AG04450 (cell line): Measurements from ENCODE around the gene MACROD2. TPM values are rescaled to one million over a fixed set of nuclear protein-coding genes. Genes with fewer than 3 reads are reported as not detected.
A peak's percentile ranks its signal among the peaks of the same experiment; 100 is the strongest.

Experiments used
- CTCF ChIA-PET: fragments of 300-600, 350-600 bp; formaldehyde crosslinking; extraction: SDS; loops from one replicate; lab custom pipeline; 2022; ENCODE audit warnings: antibody characterized with exemption, inconsistent platforms; lab: Charles Lee
- POLR2A ChIA-PET: fragments of 350-600 bp; formaldehyde crosslinking; extraction: SDS; loops from one replicate; lab custom pipeline; 2021; ENCODE audit warnings: antibody characterized with exemption, inconsistent platforms; lab: Yijun Ruan, JAX
- DNase-seq: peaks from one replicate; pipeline ENCODE4 v3.0.0-alpha.2; 2011; ENCODE audit warnings: low read depth, low spot score
- H3K27ac ChIP-seq: one replicate; pipeline ENCODE4 v1.5.1; 2012; ENCODE audit warnings: low read depth, low read length, control low read depth
- H3K27me3 ChIP-seq: one replicate; pipeline ENCODE4 v1.6.0; 2012; ENCODE audit warnings: low read length; ENCODE audit not compliant: control insufficient read depth, insufficient read depth
- H3K4me3 ChIP-seq: 2 replicates; pipeline ENCODE4 v1.5.1; 2011; ENCODE audit warnings: mild to moderate bottlenecking, low read depth, low read length, control low read depth
- H3K9me3 ChIP-seq: 2 replicates; pipeline ENCODE4 v1.5.1; 2012; ENCODE audit warnings: low read length; ENCODE audit not compliant: control insufficient read depth, insufficient read depth
- polyA plus RNA-seq: library from polyadenylated mRNA; depleted of rRNA; stranded (reverse); fragments of >200 nt; gene quantifications from 2 replicates; pipeline ENCODE4 v1.2.3, GENCODE V29; 2011
- TF ChIP-seq, protein P1 (sequence below): IDR thresholded peaks from 2 replicates; pipeline ENCODE4 v1.5.1; 2011; ENCODE audit warnings: low read depth, low read length, control low read depth, inconsistent platforms

The MACROD2 gene
- polyA plus RNA-seq, 1 experiment: 0.02 TPM

DNA sequence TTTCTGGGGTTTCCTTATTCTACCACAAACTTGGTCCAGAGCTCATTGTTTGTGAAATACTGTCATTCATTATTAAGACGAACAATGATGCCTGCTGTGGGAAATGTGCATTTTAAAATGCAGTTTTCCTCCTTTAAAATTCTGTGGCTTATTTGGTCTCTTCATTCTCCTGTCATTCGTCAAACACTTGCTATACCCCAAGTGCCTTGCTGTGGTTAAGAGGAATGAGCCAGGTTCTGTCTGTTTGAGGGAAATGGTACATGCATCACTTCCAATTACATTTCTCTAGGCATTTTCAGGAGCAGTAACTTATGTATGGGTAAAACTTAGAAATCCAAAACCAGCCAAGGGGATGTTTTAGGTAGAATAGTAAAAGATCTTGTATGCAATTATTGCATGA lies 1490.2 kb downstream of the MACROD2 start:
- TF ChIP-seq, protein P1, sequence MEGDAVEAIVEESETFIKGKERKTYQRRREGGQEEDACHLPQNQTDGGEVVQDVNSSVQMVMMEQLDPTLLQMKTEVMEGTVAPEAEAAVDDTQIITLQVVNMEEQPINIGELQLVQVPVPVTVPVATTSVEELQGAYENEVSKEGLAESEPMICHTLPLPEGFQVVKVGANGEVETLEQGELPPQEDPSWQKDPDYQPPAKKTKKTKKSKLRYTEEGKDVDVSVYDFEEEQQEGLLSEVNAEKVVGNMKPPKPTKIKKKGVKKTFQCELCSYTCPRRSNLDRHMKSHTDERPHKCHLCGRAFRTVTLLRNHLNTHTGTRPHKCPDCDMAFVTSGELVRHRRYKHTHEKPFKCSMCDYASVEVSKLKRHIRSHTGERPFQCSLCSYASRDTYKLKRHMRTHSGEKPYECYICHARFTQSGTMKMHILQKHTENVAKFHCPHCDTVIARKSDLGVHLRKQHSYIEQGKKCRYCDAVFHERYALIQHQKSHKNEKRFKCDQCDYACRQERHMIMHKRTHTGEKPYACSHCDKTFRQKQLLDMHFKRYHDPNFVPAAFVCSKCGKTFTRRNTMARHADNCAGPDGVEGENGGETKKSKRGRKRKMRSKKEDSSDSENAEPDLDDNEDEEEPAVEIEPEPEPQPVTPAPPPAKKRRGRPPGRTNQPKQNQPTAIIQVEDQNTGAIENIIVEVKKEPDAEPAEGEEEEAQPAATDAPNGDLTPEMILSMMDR: no peak
- Histone ChIP-seq H3K27me3 (no peaks in the 10 kb centered on the region), H3K27ac (no peak overlapping the region), H3K4me3 (no peak overlapping the region), H3K9me3 (no peaks in the 10 kb centered on the region)
- CTCF ChIA-PET: no interaction called here
- no peak for DNase-seq
- POLR2A ChIA-PET: no interaction called here

DNA sequence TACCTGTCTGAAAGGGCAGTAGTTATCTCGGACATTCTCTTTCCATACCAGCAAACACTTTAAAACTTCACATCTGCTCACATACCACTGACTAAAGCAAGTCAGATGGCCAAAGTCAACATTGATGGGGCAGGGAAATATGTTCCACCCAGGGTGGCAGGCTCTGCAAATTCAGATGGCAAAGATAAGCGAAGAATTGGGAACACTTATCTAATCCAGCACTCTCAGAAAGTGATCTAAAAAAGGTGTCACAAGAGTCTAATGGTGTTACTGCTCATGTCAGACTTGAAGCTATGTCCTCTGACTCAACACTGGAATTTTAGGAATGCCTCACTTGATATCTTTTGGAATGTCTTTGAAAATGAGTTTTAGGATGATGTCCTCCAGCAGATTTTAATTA lies 1491.7 kb downstream of the MACROD2 start:
- POLR2A ChIA-PET: no interaction called here
- Histone ChIP-seq H3K9me3 (no peaks in the 10 kb centered on the region), H3K27ac (no peak overlapping the region), H3K4me3 (no peak overlapping the region), H3K27me3 (no peaks in the 10 kb centered on the region)
- DNase-seq: no peak
- TF ChIP-seq, protein P1: no peak
- CTCF ChIA-PET: no interaction called here

DNA sequence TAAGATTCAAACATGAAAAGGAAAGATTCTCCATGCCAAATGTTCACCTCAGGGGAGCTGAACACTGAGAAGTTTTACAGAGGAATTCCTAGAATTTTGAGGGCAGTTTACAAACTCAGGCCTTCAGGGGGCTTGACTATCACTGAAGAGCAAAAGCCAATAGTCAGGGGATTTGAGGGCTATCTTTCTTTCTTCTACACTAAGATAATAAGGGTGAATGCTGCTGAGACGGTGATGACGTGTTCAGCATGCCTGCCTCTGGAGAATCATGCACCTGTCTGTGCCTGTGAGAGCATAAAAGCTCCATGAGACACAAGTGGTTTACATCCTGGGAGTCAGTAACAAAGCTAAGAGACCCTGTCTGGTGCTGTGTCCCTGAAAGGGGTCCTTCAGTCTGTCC lies 1492.4 kb downstream of the MACROD2 start:
- ChIA-PET CTCF (no interaction called here), POLR2A (no interaction called here)
- DNase-seq: no peak
- TF ChIP-seq, protein P1: no peak
- Histone ChIP-seq H3K4me3 (no peak overlapping the region), H3K27ac (no peak overlapping the region), H3K9me3 (no peaks in the 10 kb centered on the region), H3K27me3 (no peaks in the 10 kb centered on the region)

DNA sequence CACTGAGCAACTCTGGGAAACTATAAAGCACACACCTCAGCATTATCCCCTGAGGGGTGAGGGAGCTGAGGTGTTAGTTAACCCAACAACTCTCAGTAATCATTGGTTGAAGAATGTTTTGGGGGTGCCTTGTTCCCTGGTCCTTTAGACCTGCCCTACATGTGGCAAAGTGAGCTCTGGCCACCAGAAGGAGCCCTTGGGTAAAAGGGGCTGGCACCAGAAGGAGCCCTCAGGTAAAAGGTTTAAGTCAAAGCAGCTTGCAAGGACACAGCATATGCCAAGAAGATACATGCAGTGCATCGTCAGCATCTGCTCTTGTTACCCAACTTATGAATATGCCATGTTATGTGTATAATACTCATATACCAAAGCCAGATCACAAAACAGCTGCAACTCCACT lies 1496.3 kb downstream of the MACROD2 start:
- CTCF ChIA-PET: interaction anchor here (1.3 kb wide), 1 partner anchor 1270 kb away, joined by 5 read pairs; no protein-coding TSS in a partner anchor
- POLR2A ChIA-PET: no interaction called here
- Histone ChIP-seq H3K4me3 (no peak overlapping the region), H3K27ac (no peak overlapping the region), H3K9me3 (no peaks in the 10 kb centered on the region), H3K27me3 (no peaks in the 10 kb centered on the region)
- DNase-seq: no peak
- TF ChIP-seq, protein P1: peak; percentile 32

DNA sequence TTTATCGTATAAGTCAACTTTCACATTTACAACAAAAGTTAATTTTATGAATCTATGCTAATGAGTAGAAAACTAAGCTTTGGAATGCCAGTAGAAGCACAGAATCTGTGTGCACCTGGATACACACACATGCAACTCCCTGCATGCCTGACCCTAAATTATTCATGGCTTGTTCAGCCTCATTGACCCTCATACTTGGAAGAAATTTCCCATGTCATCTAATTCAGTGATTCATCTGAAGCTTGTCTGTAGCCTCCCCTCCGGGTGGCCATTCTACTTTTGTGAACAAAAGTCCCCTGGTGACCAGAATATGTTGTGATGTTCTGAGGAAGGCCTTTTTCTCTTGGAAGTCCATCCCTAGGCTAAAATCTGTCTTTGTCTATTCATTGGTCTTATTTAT lies 1499.5 kb downstream of the MACROD2 start:
- no peaks in the 10 kb centered on the region for H3K9me3 ChIP-seq
- TF ChIP-seq, protein P1: no peak
- ChIA-PET POLR2A (no interaction called here), CTCF (no interaction called here)
- H3K27me3 ChIP-seq: no peaks in the 10 kb centered on the region
- no peak for DNase-seq
- no peak overlapping the region for H3K27ac ChIP-seq
- no peak overlapping the region for H3K4me3 ChIP-seq
